A549 (cell line): ENCODE results near the gene ZC3H10.

Experiments
- EP300 ChIP-seq, 2 experiments: fragments of >200 bp; sonication (Bioruptor Twin); formaldehyde crosslinking; IDR thresholded peaks; 2 replicates in 1 of 2; 3 replicates in 1 of 2; pipeline ENCODE4 v1.6.1; 2016 to 2017
- PHF8 ChIP-seq: fragments of 200-600 bp; sonication (generic); IDR thresholded peaks from 2 replicates; pipeline ENCODE4 v1.6.1; 2016; ENCODE audit warnings: low read depth, mild to moderate bottlenecking, antibody characterized with exemption, moderate library complexity, borderline replicate concordance
- TF ChIP-seq, protein P1 (sequence below): fragments of >200 bp; sonication (Bioruptor Twin); formaldehyde crosslinking; IDR thresholded peaks from 3 replicates; pipeline ENCODE4 v1.5.1; 2016

DNA sequence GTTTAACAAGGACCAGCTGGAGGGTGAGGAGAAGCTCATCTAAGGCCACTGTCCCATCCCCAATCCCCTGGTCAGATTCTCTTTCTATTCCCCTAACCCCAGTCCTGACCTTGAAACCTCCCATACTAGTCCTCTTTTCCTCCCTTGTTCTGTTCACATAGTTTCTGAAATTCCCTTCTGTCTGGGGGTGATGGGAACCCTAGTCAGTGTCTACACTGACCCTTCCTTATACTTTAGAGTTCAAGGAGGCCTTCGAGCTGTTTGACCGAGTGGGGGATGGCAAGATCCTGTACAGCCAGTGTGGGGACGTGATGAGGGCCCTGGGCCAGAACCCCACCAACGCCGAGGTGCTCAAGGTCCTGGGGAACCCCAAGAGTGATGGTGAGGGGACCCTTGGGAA is 36.8 kb downstream of the ZC3H10 start:
- TF ChIP-seq, protein P1, sequence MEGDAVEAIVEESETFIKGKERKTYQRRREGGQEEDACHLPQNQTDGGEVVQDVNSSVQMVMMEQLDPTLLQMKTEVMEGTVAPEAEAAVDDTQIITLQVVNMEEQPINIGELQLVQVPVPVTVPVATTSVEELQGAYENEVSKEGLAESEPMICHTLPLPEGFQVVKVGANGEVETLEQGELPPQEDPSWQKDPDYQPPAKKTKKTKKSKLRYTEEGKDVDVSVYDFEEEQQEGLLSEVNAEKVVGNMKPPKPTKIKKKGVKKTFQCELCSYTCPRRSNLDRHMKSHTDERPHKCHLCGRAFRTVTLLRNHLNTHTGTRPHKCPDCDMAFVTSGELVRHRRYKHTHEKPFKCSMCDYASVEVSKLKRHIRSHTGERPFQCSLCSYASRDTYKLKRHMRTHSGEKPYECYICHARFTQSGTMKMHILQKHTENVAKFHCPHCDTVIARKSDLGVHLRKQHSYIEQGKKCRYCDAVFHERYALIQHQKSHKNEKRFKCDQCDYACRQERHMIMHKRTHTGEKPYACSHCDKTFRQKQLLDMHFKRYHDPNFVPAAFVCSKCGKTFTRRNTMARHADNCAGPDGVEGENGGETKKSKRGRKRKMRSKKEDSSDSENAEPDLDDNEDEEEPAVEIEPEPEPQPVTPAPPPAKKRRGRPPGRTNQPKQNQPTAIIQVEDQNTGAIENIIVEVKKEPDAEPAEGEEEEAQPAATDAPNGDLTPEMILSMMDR, result no peak
- TF ChIP-seq PHF8 (no peak), EP300 (IDR thresholded peaks at IDR 0.05) (no peak)
